Neutrophil (primary cell): ENCODE results near the gene ZNF324.

Experiments used
- H3K27ac ChIP-seq: fragments of 200-600 bp; sonication (generic); 2 replicates; pipeline ENCODE4 v1.5.1; 2016; ENCODE audit warnings: mild to moderate bottlenecking, moderate library complexity
- H3K27me3 ChIP-seq: fragments of 200-600 bp; sonication (generic); 2 replicates; pipeline ENCODE4 v1.6.0; 2016; ENCODE audit warnings: mild to moderate bottlenecking
- H3K36me3 ChIP-seq: fragments of 200-600 bp; sonication (generic); 2 replicates; pipeline ENCODE4 v1.5.1; 2017
- H3K4me1 ChIP-seq, 2 experiments: fragments of 200-600 bp in 1 of 2; sonication (generic) in 1 of 2; 1 replicate in 1 of 2; 2 replicates in 1 of 2; pipeline versions ENCODE4 v1.5.1 to v1.6.1; 2013 to 2016; ENCODE audit warnings: low read depth in 1 of 2, low read length in 1 of 2, mild to moderate bottlenecking in 1 of 2, moderate library complexity in 1 of 2; ENCODE audit not compliant: control insufficient read depth in 1 of 2, insufficient read depth in 1 of 2
- H3K4me3 ChIP-seq, 2 experiments: fragments of 200-600 bp in 1 of 2; sonication (generic) in 1 of 2; 1 replicate in 1 of 2; 2 replicates in 1 of 2; pipeline ENCODE4 v1.5.1; 2013 to 2016; ENCODE audit warnings: low read depth in 1 of 2, low read length in 1 of 2, mild to moderate bottlenecking in 1 of 2, moderate library complexity in 1 of 2
- H3K9me3 ChIP-seq: fragments of 200-600 bp; sonication (generic); 2 replicates; pipeline ENCODE4 v1.5.1; 2016
- CTCF ChIP-seq: fragments of 200-600 bp; sonication (generic); IDR thresholded peaks from 2 replicates; pipeline ENCODE4 v1.5.1; 2016; ENCODE audit warnings: antibody characterized with exemption

The ZNF324 gene

GRCh38 chr19:58511353-58512208 lies 44.7 kb downstream of the ZNF324 start, which contains the start of gene SLC27A5:
Gene SLC27A5 (minus strand): TSS chr19:58511992. CDS start chr19:58511955, 37 bp downstream.
- Histone ChIP-seq H3K27ac (no peak within 1 kb of the TSS), H3K4me3 (no peak within 1 kb of the TSS), H3K9me3 (peaks cover 5% of the 10 kb centered on the region), H3K4me1 (peaks cover 11 to 15% of the 10 kb centered on the region in 2 experiments), H3K27me3 (no peaks in the 10 kb centered on the region), H3K36me3 (peaks cover 23% of the 10 kb centered on the region)
- no peak for TF ChIP-seq CTCF

GRCh38 chr19:58513213-58513693 lies 46.4 kb downstream of the ZNF324 start:
- H3K4me1 ChIP-seq = peaks cover 15 to 25% of the 10 kb centered on the region in 2 experiments
- H3K27ac ChIP-seq = peak overlapping the region; percentile 57
- no peaks in the 10 kb centered on the region for H3K9me3 ChIP-seq
- H3K27me3 ChIP-seq = no peaks in the 10 kb centered on the region
- H3K36me3 ChIP-seq = peaks cover 32% of the 10 kb centered on the region
- H3K4me3 ChIP-seq = no peak overlapping the region
- no peak for TF ChIP-seq CTCF

- Histone ChIP-seq H3K4me1 (peaks cover 22 to 32% of the 10 kb centered on the region in 2 experiments), H3K27me3 (no peaks in the 10 kb centered on the region), H3K4me3 (peak overlapping the region; percentile 41 to 60), H3K36me3 (peaks cover 32% of the 10 kb centered on the region), H3K27ac (peak overlapping the region; percentile 57), H3K9me3 (no peaks in the 10 kb centered on the region)
- peak; percentile 92 for TF ChIP-seq CTCF
Measured at GRCh38 chr19:58513694-58514563, 47.0 kb downstream of the ZNF324 start.

- no peaks in the 10 kb centered on the region for H3K9me3 ChIP-seq
- peaks cover 32% of the 10 kb centered on the region for H3K36me3 ChIP-seq
- H3K4me1 ChIP-seq = peaks cover 25 to 36% of the 10 kb centered on the region in 2 experiments
- TF ChIP-seq CTCF = no peak
- peak overlapping the region; percentile 41 to 60 for H3K4me3 ChIP-seq
- H3K27me3 ChIP-seq = no peaks in the 10 kb centered on the region
- no peak overlapping the region for H3K27ac ChIP-seq
Measured at GRCh38 chr19:58514564-58515022, 47.7 kb downstream of the ZNF324 start.

- no peak for TF ChIP-seq CTCF
- Histone ChIP-seq H3K4me3 (no peak overlapping the region), H3K27ac (no peak overlapping the region), H3K9me3 (no peaks in the 10 kb centered on the region), H3K4me1 (peaks cover 31 to 43% of the 10 kb centered on the region in 2 experiments), H3K27me3 (no peaks in the 10 kb centered on the region), H3K36me3 (peaks cover 31% of the 10 kb centered on the region)
Measured at GRCh38 chr19:58515259-58515658, 48.4 kb downstream of the ZNF324 start.
